ENCODE data around the gene PRSS36.

Gene PRSS36

GRCh38 chr16:31143011-31143693 lies 6.7 kb downstream of the PRSS36 start:
- no peak for TF ChIP-seq FOXP2 (optimal IDR thresholded peaks at IDR 0.05; ENCODE audit: borderline replicate concordance, extremely low read depth, extremely low read length, insufficient read depth)
- no peak for TF ChIP-seq TAF1 (IDR thresholded peaks at IDR 0.05; ENCODE audit: borderline replicate concordance, insufficient read depth, low read length)
- no peak for TF ChIP-seq POLR2AphosphoS5 (IDR thresholded peaks at IDR 0.05; ENCODE audit: low read depth, low read length)
- TF ChIP-seq SIN3A (IDR thresholded peaks at IDR 0.05; ENCODE audit: borderline replicate concordance, insufficient read depth, low read length) = no peak
- no peak for TF ChIP-seq REST (IDR thresholded peaks at IDR 0.05; ENCODE audit: insufficient read depth in 1 of 2, low read depth in 2 of 2, low read length in 2 of 2)

- TF ChIP-seq FOXP2 (optimal IDR thresholded peaks at IDR 0.05; ENCODE audit: borderline replicate concordance, extremely low read depth, extremely low read length, insufficient read depth) (no peak), TAF1 (IDR thresholded peaks at IDR 0.05; ENCODE audit: borderline replicate concordance, insufficient read depth, low read length) (peak; percentile 57; the same call in 1 of the 2 replicates), POLR2AphosphoS5 (IDR thresholded peaks at IDR 0.05; ENCODE audit: low read depth, low read length) (peak; percentile 63; the same call in 1 of the 2 replicates)
These were observed 7.5 kb downstream of the PRSS36 start for GRCh38 chr16:31142109-31143010.

- TF ChIP-seq POLR2AphosphoS5 (IDR thresholded peaks at IDR 0.05; ENCODE audit: low read depth, low read length) = no peak
- no peak for TF ChIP-seq FOXP2 (optimal IDR thresholded peaks at IDR 0.05; ENCODE audit: borderline replicate concordance, extremely low read depth, extremely low read length, insufficient read depth)
- no peak for TF ChIP-seq TAF1 (IDR thresholded peaks at IDR 0.05; ENCODE audit: borderline replicate concordance, insufficient read depth, low read length)
- no peak for TF ChIP-seq REST (IDR thresholded peaks at IDR 0.05; ENCODE audit: insufficient read depth in 1 of 2, low read depth in 2 of 2, low read length in 2 of 2)
- no peak for TF ChIP-seq SIN3A (IDR thresholded peaks at IDR 0.05; ENCODE audit: borderline replicate concordance, insufficient read depth, low read length)
These were observed 8.3 kb downstream of the PRSS36 start for GRCh38 chr16:31141489-31142108.

- no peak for TF ChIP-seq SIN3A (IDR thresholded peaks at IDR 0.05; ENCODE audit: borderline replicate concordance, insufficient read depth, low read length)
These were observed 11.0 kb downstream of the PRSS36 start for GRCh38 chr16:31138621-31139578.

GRCh38 chr16:31136287-31136662 lies 13.6 kb downstream of the PRSS36 start:
- TF ChIP-seq FOXP2 (optimal IDR thresholded peaks at IDR 0.05; ENCODE audit: borderline replicate concordance, extremely low read depth, extremely low read length, insufficient read depth) (no peak), REST (IDR thresholded peaks at IDR 0.05; ENCODE audit: insufficient read depth in 1 of 2, low read depth in 2 of 2, low read length in 2 of 2) (no peak), POLR2AphosphoS5 (IDR thresholded peaks at IDR 0.05; ENCODE audit: low read depth, low read length) (no peak), TAF1 (IDR thresholded peaks at IDR 0.05; ENCODE audit: borderline replicate concordance, insufficient read depth, low read length) (no peak), SIN3A (IDR thresholded peaks at IDR 0.05; ENCODE audit: borderline replicate concordance, insufficient read depth, low read length) (no peak)

Data from PFSK-1 (cell line).